H1 (cell line): ENCODE results near the gene LAMC1. TPM values are rescaled to one million over a fixed set of nuclear protein-coding genes. Genes with fewer than 3 reads are reported as not detected.

Source experiments
- BCL11A ChIP-seq, 2 experiments: IDR thresholded peaks; one replicate each; pipeline ENCODE4 v1.6.1; 2011; ENCODE audit warnings: low read depth in 2 of 2, low read length in 2 of 2, mild to moderate bottlenecking in 2 of 2
- CHD7 ChIP-seq: fragments of 300-600 bp; sonication (generic); IDR thresholded peaks from 2 replicates; pipeline ENCODE4 v1.7.1; 2012; ENCODE audit warnings: low read length, moderate library complexity, mild to moderate bottlenecking, inconsistent platforms; ENCODE audit not compliant: insufficient replicate concordance
- CTBP2 ChIP-seq: IDR thresholded peaks from 2 replicates; pipeline ENCODE4 v1.7.0; 2011; ENCODE audit warnings: borderline replicate concordance, mild to moderate bottlenecking, moderate library complexity, mixed read lengths, low read length; ENCODE audit not compliant: insufficient read depth, insufficient read length
- GTF2F1 ChIP-seq: IDR thresholded peaks from 2 replicates; pipeline ENCODE4 v1.6.1; 2012; ENCODE audit warnings: low read depth, low read length, improper control_type of control experiment, borderline replicate concordance
- KDM1A ChIP-seq: fragments of 200-600, 300-600 bp; sonication (generic); IDR thresholded peaks from 2 replicates; pipeline ENCODE4 v1.7.1; 2016; ENCODE audit warnings: mild to moderate bottlenecking, low read length, borderline replicate concordance
- PHF8 ChIP-seq: fragments of 200-600 bp; sonication (generic); conservative IDR thresholded peaks from 2 replicates; pipeline ENCODE4 v1.7.1; 2012; ENCODE audit warnings: low read depth, mild to moderate bottlenecking, inconsistent platforms, low read length, moderate library complexity
- POLR2AphosphoS5 ChIP-seq: IDR thresholded peaks from 2 replicates; pipeline ENCODE4 v1.6.1; 2011; ENCODE audit warnings: low read depth, low read length
- POU5F1 ChIP-seq: IDR thresholded peaks from 2 replicates; pipeline ENCODE4 v1.6.1; 2011; ENCODE audit warnings: low read depth, mild to moderate bottlenecking, low read length, moderate library complexity
- polyA plus RNA-seq, 7 experiments: library from polyadenylated mRNA; depleted of rRNA in 3 of 7; stranded (reverse) in 5 of 7; unstranded in 2 of 7; fragments of >200 nt in 5 of 7; fragments of 200-250 nt in 2 of 7; gene quantifications; 1 replicate in 5 of 7; 2 replicates in 1 of 7; 4 replicates in 1 of 7; pipeline versions ENCODE4 v1.2.1 to v1.2.3, GENCODE V29; 2011 to 2013; ENCODE audit warnings: missing spikeins in 2 of 7, mixed read lengths in 2 of 7
- total RNA-seq: library from RNA; stranded (reverse); fragmentation: NEBNext Ultra II Directional; extraction: Animal tissue kit (Norgen Biotek cat#: 25700); gene quantifications from 2 replicates; pipeline ENCODE4 v1.2.1, GENCODE V29; 2021
- TF ChIP-seq, protein P1 (sequence below), 3 experiments: IDR thresholded peaks; 1 replicate in 2 of 3; 2 replicates in 1 of 3; pipeline versions ENCODE4 v1.5.1 to v1.6.1; 2011; ENCODE audit warnings: low read length in 3 of 3, mild to moderate bottlenecking in 3 of 3, inconsistent platforms in 2 of 3, low read depth in 1 of 3, moderate library complexity in 1 of 3; ENCODE audit not compliant: insufficient read depth in 1 of 3; ENCODE audit errors: control extremely low read depth in 1 of 3

LAMC1 gene
- total and polyA plus RNA-seq, 2 of the 8 experiments (the other 6 are each of a cell fraction or from before 2014, with no cell fraction given) = 47.6 to 90.3 TPM

- TF ChIP-seq CHD7 = no peak
- no peak for TF ChIP-seq KDM1A
- no peak for TF ChIP-seq PHF8
- TF ChIP-seq BCL11A (IDR thresholded peaks at IDR 0.05; ENCODE audit: low read depth in 2 of 2, low read length in 2 of 2) = no peak
- no peak for TF ChIP-seq CTBP2
- no peak for TF ChIP-seq POLR2AphosphoS5
- TF ChIP-seq POU5F1 = no peak
- no peak for TF ChIP-seq GTF2F1
- TF ChIP-seq, protein P1, sequence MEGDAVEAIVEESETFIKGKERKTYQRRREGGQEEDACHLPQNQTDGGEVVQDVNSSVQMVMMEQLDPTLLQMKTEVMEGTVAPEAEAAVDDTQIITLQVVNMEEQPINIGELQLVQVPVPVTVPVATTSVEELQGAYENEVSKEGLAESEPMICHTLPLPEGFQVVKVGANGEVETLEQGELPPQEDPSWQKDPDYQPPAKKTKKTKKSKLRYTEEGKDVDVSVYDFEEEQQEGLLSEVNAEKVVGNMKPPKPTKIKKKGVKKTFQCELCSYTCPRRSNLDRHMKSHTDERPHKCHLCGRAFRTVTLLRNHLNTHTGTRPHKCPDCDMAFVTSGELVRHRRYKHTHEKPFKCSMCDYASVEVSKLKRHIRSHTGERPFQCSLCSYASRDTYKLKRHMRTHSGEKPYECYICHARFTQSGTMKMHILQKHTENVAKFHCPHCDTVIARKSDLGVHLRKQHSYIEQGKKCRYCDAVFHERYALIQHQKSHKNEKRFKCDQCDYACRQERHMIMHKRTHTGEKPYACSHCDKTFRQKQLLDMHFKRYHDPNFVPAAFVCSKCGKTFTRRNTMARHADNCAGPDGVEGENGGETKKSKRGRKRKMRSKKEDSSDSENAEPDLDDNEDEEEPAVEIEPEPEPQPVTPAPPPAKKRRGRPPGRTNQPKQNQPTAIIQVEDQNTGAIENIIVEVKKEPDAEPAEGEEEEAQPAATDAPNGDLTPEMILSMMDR (IDR thresholded peaks at IDR 0.05; ENCODE audit: control extremely low read depth in 1 of 3, insufficient read depth in 1 of 3, low read depth in 1 of 3, low read length in 3 of 3) = no peak
These were observed 11.5 kb downstream of the LAMC1 start (continued) for GRCh38 chr1:183034682-183035081.
